GM12878 (cell line): ENCODE results near the gene ROR2. TPM values are rescaled to one million over a fixed set of nuclear protein-coding genes. Genes with fewer than 3 reads are reported as not detected.

Experiments
- ATAC-seq: fragments of 200-7000 bp; cut with Tn5 transposase; 3 replicates; pipeline ENCODE4 v1.9.1; 2020; ENCODE audit warnings: mild to moderate bottlenecking, moderate library complexity
- BruUV-seq: library from RNA; stranded (reverse); fragments of 400-500 nt; replicated peaks from 2 replicates; lab custom pipeline; 2021; lab: Mats Ljungman, UMichigan
- CTCF ChIA-PET: fragments of 300-600 bp; sonication (Branson Sonifier 250); formaldehyde crosslinking; extraction: SDS; loops from one replicate; lab custom pipeline; 2021; ENCODE audit warnings: inconsistent platforms; lab: Yijun Ruan, JAX
- POLR2A ChIA-PET: fragments of 350-600 bp; formaldehyde crosslinking; extraction: SDS; loops from one replicate; lab custom pipeline; 2021; ENCODE audit warnings: inconsistent platforms; lab: Charles Lee
- RAD21 ChIA-PET: fragments of 300-600 bp; sonication (Branson Sonifier 250); formaldehyde crosslinking; loops from one replicate; lab custom pipeline; 2023; ENCODE audit warnings: antibody characterized with exemption; ENCODE audit not compliant: unreplicated experiment; lab: Charles Lee
- SMC1A ChIA-PET: fragments of 300-600 bp; sonication (Branson Sonifier 250); formaldehyde crosslinking; loops from one replicate; lab custom pipeline; 2023; ENCODE audit not compliant: unreplicated experiment, uncharacterized antibody; lab: Charles Lee
- DNase-seq: peaks from one replicate; pipeline ENCODE4 v3.0.0-alpha.2; 2011; ENCODE audit warnings: low read depth, low spot score
- FAIRE-seq: peaks from 3 replicates; lab custom pipeline; 2011; peaks lifted over from hg19 to GRCh38; lab: Jason Lieb, UNC
- H2AFZ ChIP-seq: 2 replicates; pipeline ENCODE4 v1.6.0; 2011; ENCODE audit warnings: low read depth, low read length, control low read depth; ENCODE audit not compliant: control insufficient read depth
- H3K27ac ChIP-seq: 2 replicates; pipeline ENCODE4 v1.5.1; 2011; ENCODE audit warnings: control low read depth; ENCODE audit not compliant: control insufficient read depth, insufficient read depth
- H3K27me3 ChIP-seq, 2 experiments: replicated peaks in 1 of 2; 2 replicates each; pipeline versions ENCODE4 v1.6.0 to v1.6.1; 2011; ENCODE audit warnings: low read length in 1 of 2; ENCODE audit not compliant: control insufficient read depth in 2 of 2, insufficient read depth in 2 of 2
- H3K36me3 ChIP-seq, 2 experiments: 2 replicates each; pipeline ENCODE4 v1.5.1; 2011; ENCODE audit warnings: low read length in 1 of 2; ENCODE audit not compliant: control insufficient read depth in 2 of 2, insufficient read depth in 2 of 2
- H3K4me1 ChIP-seq: 2 replicates; pipeline ENCODE4 v1.6.1; 2011; ENCODE audit warnings: mild to moderate bottlenecking, low read length, moderate library complexity, mixed read lengths; ENCODE audit not compliant: control insufficient read depth, insufficient read depth
- H3K4me2 ChIP-seq: 2 replicates; pipeline ENCODE4 v1.6.0; 2011; ENCODE audit warnings: control low read depth; ENCODE audit not compliant: control insufficient read depth, insufficient read depth
- H3K4me3 ChIP-seq: fragments of 200-600 bp; sonication (generic); 2 replicates; pipeline ENCODE4 v1.5.1; 2016
- H3K79me2 ChIP-seq: 2 replicates; pipeline ENCODE4 v1.6.0; 2011; ENCODE audit warnings: low read length; ENCODE audit not compliant: control insufficient read depth, insufficient read depth
- H3K9ac ChIP-seq: 2 replicates; pipeline ENCODE4 v1.8.0; 2011; ENCODE audit warnings: low read length, control low read depth, mixed read lengths; ENCODE audit not compliant: control insufficient read depth, insufficient read depth
- H3K9me3 ChIP-seq: replicated peaks from 3 replicates; pipeline ENCODE4 v1.5.1; 2011; ENCODE audit warnings: mild to moderate bottlenecking, low read length; ENCODE audit not compliant: control insufficient read depth, insufficient read depth
- H4K20me1 ChIP-seq: 2 replicates; pipeline ENCODE4 v1.6.0; 2011; ENCODE audit not compliant: control insufficient read depth, insufficient read depth
- CBFB ChIP-seq: IDR thresholded peaks from 2 replicates; pipeline ENCODE4 v1.6.1; 2016; ENCODE audit warnings: antibody characterized with exemption, low read depth
- HCFC1 ChIP-seq: fragments of 150-350 bp; IDR thresholded peaks from 2 replicates; pipeline ENCODE4 v1.6.1; 2014; ENCODE audit warnings: low read length
- USF1 ChIP-seq: IDR thresholded peaks from 2 replicates; pipeline ENCODE4 v1.6.1; 2011; ENCODE audit warnings: borderline replicate concordance, low read depth, mild to moderate bottlenecking, moderate library complexity, mixed read lengths, low read length; ENCODE audit not compliant: insufficient read depth; ENCODE audit errors: extremely low read length
- ZNF622 ChIP-seq: fragments of 450-650 bp; IDR thresholded peaks from 2 replicates; pipeline ENCODE4 v1.6.1; 2017; ENCODE audit warnings: mild to moderate bottlenecking, inconsistent platforms
- WGBS: methylation state at CpG from one replicate; pipeline ENCODE4 v1.1.6; 2016; ENCODE audit warnings: low lambda C conversion rate; ENCODE audit not compliant: insufficient replicate concordance, insufficient coverage; ENCODE audit errors: missing lambda C conversion rate; 5-methylcytosine and 5-hydroxymethylcytosine counted together
- in situ Hi-C: fragments of 300-500 bp; cut with MboI; formaldehyde crosslinking; loops from 9 replicates; pipeline ENCODE4 v1.14.3; 2018; ENCODE audit warnings: mixed read lengths
- intact Hi-C: fragments of 100-400 bp; cut with micrococcal nuclease; formaldehyde crosslinking; loops from one replicate; pipeline ENCODE4 v1.14.2; 2022; ENCODE audit not compliant: unreplicated experiment
- polyA plus RNA-seq, 11 experiments: library from polyadenylated mRNA; depleted of rRNA in 4 of 11; unstranded in 6 of 11; stranded (reverse) in 5 of 11; fragments of >200 nt; fragmentation: Nextera tagmentation in 4 of 11; fragmentation: Illumina TruSeq in 1 of 11; extraction: Ambion mirVana in 4 of 11; extraction: Trizol in 1 of 11; gene quantifications; 1 replicate in 1 of 11; 2 replicates in 10 of 11; pipeline versions ENCODE4 v1.2.1 to v1.2.3, GENCODE V29; 2011 to 2016; ENCODE audit warnings: inconsistent platforms in 2 of 11, missing spikeins in 2 of 11, low read depth in 1 of 11
- total RNA-seq, 4 experiments: library from RNA; depleted of rRNA in 3 of 4; stranded (reverse); fragments of >200 nt in 3 of 4; fragmentation: Illumina TruSeq in 1 of 4; extraction: Trizol in 1 of 4; gene quantifications; 2 replicates each; pipeline versions ENCODE4 v1.2.1 to v1.2.3, GENCODE V29; 2013 to 2021

The ROR2 gene
- total and polyA plus RNA-seq, 10 of the 15 experiments (the other 5 are each of a cell fraction or from before 2014, with no cell fraction given) = 0.03 to 0.05 TPM; not detected in 8

GRCh38 chr9:91766315-91767069 is 183.5 kb downstream of the ROR2 start:
- intact Hi-C loops (no loop called here), in situ Hi-C loops (no loop called here)
- Histone ChIP-seq H3K4me2 (no peak overlapping the region), H3K79me2 (no peaks in the 10 kb centered on the region), H3K36me3 (no peaks in the 10 kb centered on the region), H3K27ac (no peak overlapping the region), H3K9me3 (no peaks in the 10 kb centered on the region; the same call in 2 of the 3 replicates), H3K4me3 (no peak overlapping the region), H3K4me1 (no peaks in the 10 kb centered on the region), H3K27me3 (peaks cover 0 to 4% of the 10 kb centered on the region in 2 experiments; a peak in 1 of 4 replicates), H3K9ac (no peak overlapping the region), H4K20me1 (no peaks in the 10 kb centered on the region), H2AFZ (no peak overlapping the region)
- DNase-seq = no peak
- CTCF ChIA-PET = interaction anchor here (1.1 kb wide), 1 partner anchor 188 kb away, joined by 3 read pairs; no protein-coding TSS in a partner anchor
- POLR2A ChIA-PET = no interaction called here
- no peak for TF ChIP-seq CBFB
- FAIRE-seq = no peak
- WGBS = 30% methylated on average over 8 of the region's 8 CpGs
- RAD21 ChIA-PET = no interaction called here
- BruUV-seq = no TSS peak
- ATAC-seq = no peak
- SMC1A ChIA-PET = no interaction called here

GRCh38 chr9:91765296-91765695 is 184.7 kb downstream of the ROR2 start:
- H3K4me2 ChIP-seq = no peak overlapping the region
- WGBS = 0% methylated on average over 1 of the region's 1 CpG
- no peak for FAIRE-seq
- intact Hi-C loops = no loop called here
- H3K27me3 ChIP-seq = 0 out of 4 replicates have a peak, but pooled peaks cover 0 to 2% of the 10 kb centered on the region in 2 experiments
- TF ChIP-seq ZNF622 (no peak), HCFC1 (no peak), USF1 (no peak)
- ChIA-PET SMC1A (no interaction called here), POLR2A (no interaction called here), RAD21 (no interaction called here), CTCF (no interaction called here)
- H3K9ac ChIP-seq = no peak overlapping the region
- in situ Hi-C loops = no loop called here
- no peaks in the 10 kb centered on the region for H3K4me1 ChIP-seq
- no peak for ATAC-seq
- H4K20me1 ChIP-seq = no peaks in the 10 kb centered on the region
- no peaks in the 10 kb centered on the region for H3K36me3 ChIP-seq
- H3K79me2 ChIP-seq = no peaks in the 10 kb centered on the region
- no TSS peak for BruUV-seq
- no peak overlapping the region for H3K27ac ChIP-seq
- no peak for DNase-seq
- H3K4me3 ChIP-seq = no peak overlapping the region
- no peak overlapping the region for H2AFZ ChIP-seq
- H3K9me3 ChIP-seq = no peaks in the 10 kb centered on the region; the same call in 2 of the 3 replicates
